Posterior vena cava (tissue), 2 donors: Measurements from ENCODE around the gene FGD2. TPM values are rescaled to one million over a fixed set of nuclear protein-coding genes. Genes with fewer than 3 reads are reported as not detected.
A peak's percentile ranks its signal among the peaks of the same experiment; 100 is the strongest.
"Not testable (repeated sequence)": the region's sequence is repeated elsewhere in the genome, so short reads cannot be mapped to it uniquely, and the experiment has no call there.

ENCODE experiments used
- DNase-seq: peaks from one replicate; pipeline ENCODE4 v3.0.0-alpha.2; 2020; ENCODE audit warnings: low spot score
- intact Hi-C, 2 donors: fragments of 100-400 bp; cut with DNase I; formaldehyde crosslinking; loops; one replicate each; pipeline versions ENCODE4 v1.14.1 to v1.14.2; 2022 to 2023
- total RNA-seq, 2 donors: library from RNA; stranded (reverse); fragmentation: NEBNext Ultra II Directional; extraction: Animal tissue kit (Norgen Biotek cat#: 25700); gene quantifications; one replicate each; pipeline ENCODE4 v1.2.1, GENCODE V29; 2021
- donor health status: DM: yes; HTN: yes; CAD: no.
- donor health status: DM: yes; HTN: yes; CAD: no.

FGD2 gene
- total RNA-seq, 2 donors from 2014 or later = 23.2 to 35.5 TPM

DNA sequence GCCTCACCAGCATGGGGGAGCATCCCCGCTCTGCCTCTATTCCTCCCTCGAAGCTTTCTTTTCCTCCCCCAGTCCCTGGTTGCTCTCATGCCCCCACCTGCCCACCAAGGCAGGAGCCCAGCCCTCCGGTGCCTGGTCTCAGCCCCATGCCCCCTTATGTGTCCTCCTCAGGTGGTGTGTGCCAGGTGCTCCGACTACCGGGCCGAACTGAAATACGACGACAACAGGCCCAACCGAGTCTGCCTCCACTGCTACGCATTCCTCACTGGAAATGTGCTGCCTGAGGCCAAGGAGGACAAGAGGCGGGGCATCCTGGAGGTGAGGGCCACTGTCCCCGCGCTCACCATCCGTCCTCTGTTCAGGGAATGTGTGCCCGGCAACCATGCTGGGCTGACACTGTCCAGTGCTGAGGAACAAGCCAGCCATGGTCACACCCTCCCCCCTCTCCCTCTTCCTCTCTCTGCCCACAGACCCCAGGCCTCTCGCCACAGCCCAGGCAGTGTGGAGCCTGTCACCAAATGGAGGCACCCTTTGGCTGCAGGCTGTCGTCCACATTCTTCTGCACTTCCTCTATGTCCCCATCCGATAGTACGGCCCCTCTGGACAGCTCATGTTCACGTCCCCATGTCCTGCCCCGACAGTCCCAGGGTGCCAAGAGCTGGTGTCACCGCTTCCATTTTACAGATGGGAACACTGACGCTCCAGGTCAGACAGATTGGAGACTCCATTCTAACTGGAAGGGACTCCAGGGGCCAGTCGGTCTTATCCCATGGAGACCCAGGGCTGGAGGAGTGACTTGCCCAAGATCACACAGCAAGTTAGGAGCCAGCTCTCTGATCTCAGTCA, 20.4 kb downstream of the FGD2 start:
- no peak for DNase-seq
- intact Hi-C loops = loop anchor here in 1 of 2 donors (10.0 kb wide), 1 partner anchor 149 kb away; the partner anchor contains the start of gene PIM1

DNA sequence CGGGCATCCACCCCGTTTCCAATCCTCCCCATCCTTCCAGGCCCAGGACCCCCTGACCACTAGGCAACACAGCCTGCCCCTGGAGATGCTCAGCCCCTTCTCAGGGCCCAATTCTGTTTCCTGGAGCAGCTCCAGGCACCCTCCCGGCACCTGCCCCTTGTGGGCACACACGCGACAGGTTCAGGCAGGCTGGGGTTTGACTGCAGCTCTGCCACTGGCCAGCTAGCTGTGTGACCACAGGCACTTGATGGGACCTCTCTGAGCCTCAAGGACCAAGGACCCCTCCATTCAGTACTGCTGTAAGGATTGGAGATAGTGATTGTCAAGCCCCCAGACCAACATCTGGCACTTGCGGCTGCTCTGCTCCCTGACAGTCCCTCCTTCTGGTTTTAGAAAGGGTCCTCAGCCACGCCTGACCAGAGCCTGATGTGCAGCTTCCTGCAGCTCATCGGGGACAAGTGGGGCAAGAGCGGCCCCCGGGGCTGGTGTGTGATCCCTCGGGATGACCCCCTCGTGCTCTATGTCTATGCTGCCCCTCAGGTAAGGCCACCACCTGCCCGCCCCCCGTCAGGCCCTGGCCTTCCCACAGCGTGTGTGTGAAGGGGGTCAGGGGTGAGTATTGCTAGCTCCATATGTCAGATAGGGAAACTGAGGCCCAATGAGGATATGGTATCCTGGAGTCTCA, 21.7 kb downstream of the FGD2 start:
- DNase-seq = no peak
- intact Hi-C loops = loop anchor here in 1 of 2 donors (10.0 kb wide), 1 partner anchor 148 kb away; the partner anchor contains the start of gene PIM1

DNA sequence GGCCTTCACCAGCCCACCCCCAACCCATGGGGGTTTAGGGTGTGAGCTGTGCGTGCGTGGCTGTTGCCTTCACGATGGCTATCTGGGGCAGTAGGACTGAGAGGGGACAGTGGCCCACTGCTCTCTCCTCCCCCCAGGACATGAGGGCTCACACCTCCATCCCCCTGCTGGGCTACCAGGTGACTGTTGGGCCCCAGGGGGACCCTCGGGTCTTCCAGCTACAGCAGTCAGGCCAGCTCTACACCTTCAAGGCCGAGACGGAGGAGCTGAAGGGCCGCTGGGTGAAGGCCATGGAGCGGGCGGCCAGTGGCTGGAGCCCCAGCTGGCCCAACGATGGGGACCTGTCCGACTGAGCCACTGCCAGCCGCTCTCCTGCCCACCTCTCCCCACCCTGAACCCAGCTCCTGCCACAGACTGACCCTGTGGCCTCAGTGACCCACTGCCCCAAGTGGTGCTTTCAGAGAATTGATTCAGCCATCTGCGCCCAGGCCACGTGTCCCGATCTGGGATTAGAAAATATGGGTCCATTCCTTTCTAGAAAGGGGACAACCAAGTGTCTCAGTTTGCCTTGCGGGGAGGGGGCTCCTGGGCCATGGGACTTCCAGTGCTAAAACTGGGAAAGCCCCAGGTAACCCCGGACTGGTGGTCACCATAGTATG, 22.5 kb downstream of the FGD2 start:
- no peak for DNase-seq
- intact Hi-C loops = loop anchor here in 1 of 2 donors (10.0 kb wide), 1 partner anchor 147 kb away; the partner anchor contains the start of gene PIM1

DNA sequence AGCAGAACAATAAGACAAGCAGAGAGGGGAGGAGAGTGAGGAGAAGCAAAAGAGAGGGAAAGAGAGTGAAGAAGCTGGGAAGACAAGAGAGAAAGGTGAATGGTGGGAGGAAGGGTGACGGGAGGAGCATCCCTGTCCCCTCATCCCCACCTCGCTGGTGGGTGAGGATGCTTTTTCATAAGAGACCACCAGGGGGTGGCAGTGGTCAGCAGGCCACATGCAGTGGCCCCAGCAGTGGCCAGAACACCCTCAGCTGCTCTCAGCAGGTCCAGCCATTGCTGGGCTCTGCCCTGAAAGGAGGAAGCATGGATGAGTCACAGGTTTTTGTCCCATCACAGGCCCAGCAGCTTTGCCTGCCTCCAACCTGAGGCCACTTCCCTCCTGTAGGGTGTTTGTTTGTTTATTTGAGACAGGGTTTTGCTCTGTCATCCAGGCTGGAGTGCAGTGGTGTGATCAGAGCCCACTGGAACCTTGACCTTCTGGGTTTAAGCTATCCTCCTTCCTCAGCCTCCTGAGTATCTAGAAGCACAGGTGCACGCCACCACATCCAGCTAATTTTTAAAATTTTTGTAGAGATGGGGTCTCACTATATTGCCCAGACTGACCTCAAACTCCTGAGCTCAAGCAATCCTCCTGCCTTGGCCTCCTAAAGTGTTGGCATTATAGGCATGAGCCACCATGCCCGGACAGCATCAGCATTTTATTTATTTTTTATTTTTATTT, 24.0 kb downstream of the FGD2 start:
- peak; percentile 94 for DNase-seq
- intact Hi-C loops = loop anchor here in 1 of 2 donors (10.0 kb wide), 1 partner anchor 145 kb away; the partner anchor contains the start of gene PIM1

DNA sequence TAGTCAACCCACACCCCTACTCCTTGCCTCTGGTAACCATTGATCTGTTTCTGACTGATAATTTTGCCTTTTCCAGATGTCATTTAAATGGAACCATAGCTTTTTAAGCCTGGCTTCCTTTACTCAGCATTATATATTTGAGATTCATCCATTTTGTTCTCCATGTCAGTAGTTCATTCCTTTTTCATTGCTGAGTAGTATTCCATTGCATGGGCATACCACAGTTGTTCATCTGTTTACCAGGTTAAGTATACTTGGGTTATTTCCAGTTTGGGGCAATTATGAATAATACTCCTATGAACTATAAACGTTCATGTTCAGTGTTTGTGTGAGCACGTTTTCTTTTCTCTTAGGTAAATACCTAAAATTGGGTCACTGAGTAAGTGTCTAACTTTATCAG, 25.1 kb downstream of the FGD2 start:
- no peak for DNase-seq
- intact Hi-C loops = no loop called here

DNA sequence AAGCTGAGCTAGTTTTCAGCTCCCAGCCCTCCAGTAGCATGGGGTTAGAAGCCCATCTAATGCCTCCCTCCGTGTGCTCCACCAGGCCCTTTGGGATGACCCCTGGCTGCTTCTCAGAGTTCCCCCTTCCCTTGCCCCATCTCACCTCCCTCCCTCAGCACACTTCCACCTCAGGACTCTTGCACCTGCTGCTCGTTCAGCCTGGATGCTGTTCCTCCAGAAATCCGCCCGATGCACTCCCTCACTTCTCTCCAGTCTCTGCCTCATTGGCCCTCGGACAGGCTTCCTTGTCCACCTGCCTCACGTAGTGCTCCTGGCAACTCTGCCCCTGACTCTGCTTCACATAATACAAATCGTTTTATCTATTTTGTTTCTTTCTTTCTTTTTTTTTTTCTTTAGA, 26.8 kb downstream of the FGD2 start:
- no peak for DNase-seq
- intact Hi-C loops = no loop called here

DNA sequence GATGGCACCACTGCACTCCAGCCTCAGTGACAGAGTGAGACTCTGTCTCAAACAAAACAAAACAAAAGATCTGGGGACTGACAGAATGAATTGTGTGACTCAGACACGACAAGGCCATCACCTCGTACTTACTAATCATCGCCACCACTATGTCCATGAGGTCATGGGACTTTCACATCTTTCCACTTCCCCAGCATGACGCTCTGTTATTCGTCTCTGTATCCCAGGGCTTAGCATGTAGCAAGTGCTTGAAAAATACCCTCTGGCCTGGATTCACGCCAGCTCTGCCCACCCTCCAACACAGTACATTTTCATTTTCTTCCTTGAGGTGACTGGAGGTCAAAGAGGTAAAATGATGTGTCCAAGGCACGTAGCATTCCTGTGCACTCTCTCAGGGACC, 27.8 kb downstream of the FGD2 start:
- intact Hi-C loops = no loop called here
- DNase-seq = no peak

DNA sequence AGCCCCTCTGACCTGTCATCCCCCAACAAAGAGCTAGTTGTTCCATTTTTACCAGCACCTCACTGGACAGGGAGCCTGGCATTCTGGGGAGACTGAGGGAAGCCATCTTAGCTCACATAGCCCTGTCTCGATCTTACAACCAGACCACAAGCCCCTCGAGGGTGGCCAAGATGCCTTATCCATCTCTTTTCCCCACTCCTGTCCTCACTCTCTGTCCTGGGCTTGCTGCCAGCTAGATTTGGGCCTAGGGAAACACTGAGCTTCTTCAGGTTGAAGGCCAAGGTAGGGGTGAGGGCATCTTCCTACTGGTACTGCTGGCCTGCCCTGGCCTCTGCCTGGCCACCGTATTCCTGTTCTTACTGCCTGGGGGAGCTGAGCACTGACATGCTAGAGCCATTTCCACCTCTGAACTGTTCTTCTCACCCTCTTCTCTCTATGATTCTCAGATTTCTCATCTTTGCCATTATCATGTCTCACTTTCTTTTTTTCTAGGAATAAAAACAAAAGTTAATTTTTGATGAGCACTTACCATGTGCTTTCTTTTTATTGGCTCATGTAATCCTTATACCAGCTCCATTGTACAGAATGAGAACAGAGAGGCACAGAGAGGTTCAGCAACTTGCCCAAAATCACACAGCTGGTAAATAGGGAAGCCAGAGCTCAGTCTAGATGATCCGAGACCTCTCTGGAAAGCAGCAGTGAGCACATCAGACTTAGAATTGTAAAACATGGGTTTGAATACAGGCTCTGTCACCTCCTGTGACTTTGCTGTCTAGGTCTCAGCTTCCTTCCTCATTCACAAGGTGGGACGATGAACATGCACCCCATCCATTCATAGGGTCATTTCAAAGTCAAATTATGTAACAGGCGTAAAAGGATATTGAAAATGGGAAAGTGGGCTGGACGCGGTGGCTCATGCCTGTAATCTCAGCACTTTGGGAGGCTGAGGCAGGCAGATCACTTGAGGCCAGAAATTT, 28.7 kb downstream of the FGD2 start:
- DNase-seq = no peak
- intact Hi-C loops = no loop called here

DNA sequence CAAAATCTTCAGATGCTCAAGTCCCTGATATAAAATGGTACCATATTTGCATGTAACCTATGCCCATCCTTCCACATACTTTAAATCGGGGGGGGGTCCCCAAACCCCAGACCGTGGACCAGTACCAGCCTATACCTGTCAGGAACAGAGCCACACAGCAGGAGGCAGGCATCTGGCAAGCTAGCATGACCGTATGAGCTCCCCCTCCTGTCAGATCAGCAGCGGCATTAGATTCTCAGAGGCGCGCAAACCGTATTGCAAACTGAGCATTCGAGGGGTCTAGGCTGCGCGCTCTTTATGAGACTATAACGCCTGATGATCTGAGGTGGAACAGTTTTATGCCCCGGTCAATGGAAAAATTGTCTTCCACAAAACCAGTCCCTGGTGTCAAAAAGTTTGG, 30.7 kb downstream of the FGD2 start:
- DNase-seq = no peak
- intact Hi-C loops = loop anchor here in 1 of 2 donors (1.0 kb wide), 1 partner anchor 31 kb away; no protein-coding TSS in a partner anchor

DNA sequence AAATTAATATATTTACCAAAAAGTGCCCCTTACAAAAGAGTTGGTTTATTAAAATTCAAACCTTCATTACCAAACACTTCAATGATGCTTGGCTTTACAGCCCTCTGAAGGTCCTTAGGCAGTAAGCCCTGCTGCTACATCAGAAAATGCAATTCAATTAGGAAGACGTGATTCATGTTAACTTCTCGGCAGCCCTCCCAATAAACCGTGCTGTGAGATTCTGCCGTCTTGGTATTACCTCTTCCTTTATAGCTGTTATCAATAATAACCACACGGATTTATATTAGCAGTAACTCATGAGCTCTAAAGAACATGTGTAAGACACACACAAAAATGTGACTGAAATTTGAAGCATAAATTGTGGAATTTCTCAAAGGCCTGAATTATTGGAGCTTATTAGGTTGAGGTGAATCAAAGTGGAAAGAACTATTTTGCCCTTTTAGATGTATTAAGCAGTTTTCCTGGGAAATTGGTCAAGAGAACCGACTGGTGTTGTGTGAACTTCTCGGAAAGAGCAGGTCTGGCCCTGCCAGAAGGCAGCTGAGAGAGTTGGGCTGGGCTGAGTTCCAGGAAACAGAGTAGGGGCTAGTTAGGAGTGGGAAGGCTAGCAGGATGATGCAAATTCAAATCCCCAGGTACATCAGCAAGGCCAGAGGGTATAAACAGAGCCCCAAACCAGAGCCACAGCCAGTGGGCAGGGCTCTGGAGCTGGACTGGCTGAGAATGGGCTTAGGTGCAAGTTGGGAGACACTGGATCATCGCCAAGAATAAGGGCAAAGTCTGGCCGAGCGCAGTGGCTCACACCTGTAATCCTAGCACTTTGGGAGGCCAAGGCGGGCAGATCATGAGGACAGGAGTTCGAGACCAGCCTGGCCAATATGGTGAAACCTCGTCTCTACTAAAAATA, 33.1 kb downstream of the FGD2 start:
- peak; percentile 88 for DNase-seq

DNA sequence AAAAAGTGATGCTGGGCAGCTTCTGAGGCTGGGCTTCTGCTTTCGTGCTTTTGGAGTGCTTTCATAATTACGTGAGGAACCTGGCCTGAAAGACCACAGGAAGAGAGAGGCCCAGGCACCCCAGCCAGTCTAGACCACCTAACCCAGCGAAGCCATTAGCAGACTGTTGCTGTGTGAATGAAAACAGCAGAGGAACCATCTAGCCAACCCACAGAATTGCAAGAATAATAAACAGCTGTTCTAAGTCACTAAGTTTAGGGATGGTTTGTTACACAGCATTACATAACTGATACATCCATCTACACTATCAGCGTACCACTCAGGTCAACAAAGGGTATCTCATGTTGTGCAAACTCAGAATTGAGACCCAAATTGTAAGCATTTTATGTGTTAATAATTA, 34.5 kb downstream of the FGD2 start:
- intact Hi-C loops = no loop called here
- DNase-seq = no peak

More for the DNA sequence above, 33.1 kb downstream of the FGD2 start:
- intact Hi-C loops = no loop called here

DNA sequence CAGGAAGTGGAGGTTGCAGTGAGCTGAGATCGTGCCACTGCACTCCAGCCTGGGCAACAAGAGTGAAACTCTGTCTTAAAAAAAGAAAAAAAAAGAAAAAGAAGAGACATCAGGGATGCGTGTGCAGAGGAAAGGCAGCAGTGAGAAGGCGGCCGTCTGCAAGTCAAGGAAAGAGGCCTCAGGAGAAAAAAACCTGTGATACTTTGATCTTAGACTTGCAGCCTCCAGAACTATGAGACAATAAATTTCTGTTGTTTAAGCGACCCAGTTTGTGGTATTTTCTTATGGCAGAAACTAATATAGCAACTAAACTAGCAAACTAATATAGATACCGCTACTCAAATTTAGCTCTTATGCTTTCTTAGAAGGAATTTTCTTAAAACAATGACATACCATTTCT, 36.1 kb downstream of the FGD2 start:
- DNase-seq = no peak
- intact Hi-C loops = no loop called here

DNA sequence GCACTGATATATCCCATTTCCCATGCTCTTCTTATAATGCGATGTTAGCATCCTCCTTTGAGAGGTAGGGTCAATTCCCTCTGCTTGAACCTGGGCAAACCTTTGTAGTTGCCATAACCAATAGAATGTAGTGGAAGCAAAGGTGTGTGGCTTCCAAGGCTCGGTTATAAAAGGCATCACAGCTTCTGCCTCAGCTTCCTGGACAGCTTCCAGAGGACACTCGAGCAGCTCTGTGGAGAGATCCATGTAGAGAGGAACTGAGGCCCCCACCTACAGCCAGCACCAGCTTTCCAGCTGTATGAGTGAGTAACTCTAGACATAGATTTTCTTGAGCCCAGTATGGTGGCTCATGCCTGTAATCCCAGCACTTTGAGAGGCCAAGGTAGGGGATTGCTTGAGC, 36.7 kb downstream of the FGD2 start:
- DNase-seq = no peak
- intact Hi-C loops = no loop called here

DNA sequence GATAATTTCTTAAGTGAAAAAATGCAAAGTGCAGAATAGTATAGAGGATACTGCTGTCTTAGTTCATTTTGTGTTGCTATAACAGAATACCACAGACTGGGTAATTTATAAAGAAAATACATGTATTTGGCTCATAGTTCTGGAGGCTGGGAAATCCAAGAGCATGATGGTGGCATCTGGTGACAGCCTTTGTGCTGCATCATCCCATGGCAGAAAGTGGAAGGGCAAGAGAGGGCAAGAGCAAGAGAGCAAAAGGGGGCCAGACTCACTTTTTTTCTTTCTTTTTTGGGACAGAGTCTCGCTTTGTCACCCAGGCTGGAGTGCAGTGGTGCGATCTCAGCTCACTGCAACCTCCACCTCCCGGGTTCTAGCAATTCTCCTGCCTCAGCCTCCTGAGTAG, 37.6 kb downstream of the FGD2 start:
- DNase-seq, intact Hi-C loops: not testable (repeated sequence)

DNA sequence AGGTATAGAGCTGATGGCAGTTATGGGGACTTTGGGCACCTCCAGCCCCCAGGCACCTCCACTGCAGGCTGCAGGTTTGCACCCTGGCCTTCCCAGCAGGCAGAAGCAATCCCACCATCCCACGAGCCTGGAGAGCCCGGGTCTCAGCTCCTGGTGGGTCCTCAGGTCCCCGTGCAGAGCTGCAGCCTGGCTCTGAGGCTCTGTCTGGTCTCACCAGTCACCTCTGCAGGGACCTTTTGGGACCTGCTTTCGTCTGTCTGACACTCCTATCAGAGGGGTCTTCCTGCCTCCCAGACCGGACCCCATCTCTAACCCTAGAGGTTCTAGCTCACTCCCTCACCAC, 41.9 kb downstream of the FGD2 start:
- DNase-seq = no peak
- intact Hi-C loops = loop anchor here in 1 of 2 donors (5.0 kb wide), 1 partner anchor 1235 kb away; no protein-coding TSS in a partner anchor

DNA sequence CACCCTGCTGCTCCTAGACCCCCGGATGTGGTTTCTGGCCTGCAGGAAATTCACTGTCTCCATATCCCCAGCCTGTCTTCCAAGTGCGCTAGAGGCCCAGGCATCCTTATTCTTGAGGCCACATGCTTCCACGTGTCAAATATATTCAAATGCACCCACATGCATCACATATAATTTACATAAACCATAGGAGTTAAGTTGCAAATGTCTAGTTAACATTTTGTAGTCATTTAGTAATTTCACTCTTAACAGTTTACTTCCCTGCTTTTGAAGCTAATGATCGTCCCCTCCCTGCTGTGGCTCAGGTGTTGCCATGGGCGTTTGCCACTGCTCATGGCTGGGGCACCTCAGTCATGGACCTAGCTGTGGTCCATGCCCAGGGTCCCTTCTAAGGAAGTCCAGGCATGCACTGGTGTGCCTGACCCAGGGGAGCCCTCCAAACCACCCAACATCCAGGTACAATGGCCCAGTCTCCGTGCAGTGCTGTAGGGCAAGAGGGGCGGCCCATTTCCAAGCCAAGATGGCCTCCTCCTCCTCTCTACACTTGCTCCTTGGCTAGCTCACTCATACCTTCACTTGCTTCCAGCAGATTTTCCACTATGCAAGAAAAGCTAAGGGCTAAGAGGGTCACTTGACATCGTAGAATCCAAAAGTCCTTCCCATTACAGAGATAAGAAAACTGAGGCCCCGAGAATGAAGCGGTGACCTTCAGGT, 42.4 kb downstream of the FGD2 start:
- DNase-seq = no peak
- intact Hi-C loops = loop anchor here in 1 of 2 donors (5.0 kb wide), 1 partner anchor 1234 kb away; no protein-coding TSS in a partner anchor
